ENCODE measurements around the gene PMAIP1.

Gene PMAIP1

DNA sequence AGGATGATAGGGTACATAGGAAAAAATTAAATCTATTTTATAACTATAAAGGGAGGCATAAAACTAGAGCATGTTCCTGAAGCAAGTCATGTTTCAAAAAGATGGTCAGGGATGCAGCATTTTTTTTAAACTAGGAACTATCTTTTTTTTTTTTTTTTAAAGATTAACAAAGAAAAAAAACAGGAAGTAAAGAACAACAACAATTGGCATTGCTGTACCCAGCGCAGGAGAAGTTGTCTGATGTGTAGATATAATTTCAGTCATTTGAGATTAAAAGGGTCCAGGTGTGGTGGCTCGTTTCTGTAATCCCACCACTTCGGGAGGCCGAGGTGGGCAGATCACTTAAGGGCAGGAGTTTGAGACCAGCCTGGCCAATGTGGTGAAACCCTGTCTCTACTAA, 41.5 kb downstream of the PMAIP1 start:
- DNase-seq (ENCODE audit: low read depth): no peak

DNA sequence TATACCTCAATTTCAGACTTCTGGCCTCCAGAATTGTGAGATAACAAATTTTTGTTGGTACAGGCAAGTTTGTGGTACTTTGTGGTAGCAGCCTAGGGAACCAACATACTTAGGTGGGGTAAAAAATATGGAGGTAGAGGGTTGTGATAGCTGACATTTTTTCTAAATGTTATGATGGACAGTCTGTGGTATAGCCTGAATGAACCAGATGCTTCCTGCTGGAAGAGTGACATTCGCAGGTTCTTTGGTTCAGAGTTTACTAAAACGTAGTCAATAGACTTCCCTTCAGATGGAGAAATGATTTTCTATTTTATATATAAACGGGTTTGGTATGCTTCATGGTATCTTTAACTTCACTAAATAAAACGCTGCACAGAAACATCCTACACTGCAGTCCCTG, 42.8 kb downstream of the PMAIP1 start:
- DNase-seq (ENCODE audit: low read depth): no peak
- TF ChIP-seq, protein P1, sequence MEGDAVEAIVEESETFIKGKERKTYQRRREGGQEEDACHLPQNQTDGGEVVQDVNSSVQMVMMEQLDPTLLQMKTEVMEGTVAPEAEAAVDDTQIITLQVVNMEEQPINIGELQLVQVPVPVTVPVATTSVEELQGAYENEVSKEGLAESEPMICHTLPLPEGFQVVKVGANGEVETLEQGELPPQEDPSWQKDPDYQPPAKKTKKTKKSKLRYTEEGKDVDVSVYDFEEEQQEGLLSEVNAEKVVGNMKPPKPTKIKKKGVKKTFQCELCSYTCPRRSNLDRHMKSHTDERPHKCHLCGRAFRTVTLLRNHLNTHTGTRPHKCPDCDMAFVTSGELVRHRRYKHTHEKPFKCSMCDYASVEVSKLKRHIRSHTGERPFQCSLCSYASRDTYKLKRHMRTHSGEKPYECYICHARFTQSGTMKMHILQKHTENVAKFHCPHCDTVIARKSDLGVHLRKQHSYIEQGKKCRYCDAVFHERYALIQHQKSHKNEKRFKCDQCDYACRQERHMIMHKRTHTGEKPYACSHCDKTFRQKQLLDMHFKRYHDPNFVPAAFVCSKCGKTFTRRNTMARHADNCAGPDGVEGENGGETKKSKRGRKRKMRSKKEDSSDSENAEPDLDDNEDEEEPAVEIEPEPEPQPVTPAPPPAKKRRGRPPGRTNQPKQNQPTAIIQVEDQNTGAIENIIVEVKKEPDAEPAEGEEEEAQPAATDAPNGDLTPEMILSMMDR (conservative IDR thresholded peaks at IDR 0.05; ENCODE audit: low read depth, low read length): no peak
- H3K4me3 ChIP-seq (ENCODE audit: low read length): no peak overlapping the region

More for the DNA sequence above, 41.5 kb downstream of the PMAIP1 start:
- H3K4me3 ChIP-seq (ENCODE audit: low read length): no peak overlapping the region
- TF ChIP-seq, protein P1 (conservative IDR thresholded peaks at IDR 0.05; ENCODE audit: low read depth, low read length): no peak

GRCh38 chr18:59945544-59945943, 45.7 kb downstream of the PMAIP1 start:
- no peak for DNase-seq (ENCODE audit: low read depth)
- no peak overlapping the region for H3K4me3 ChIP-seq (ENCODE audit: low read length)
- TF ChIP-seq, protein P1 (conservative IDR thresholded peaks at IDR 0.05; ENCODE audit: low read depth, low read length): no peak

DNA sequence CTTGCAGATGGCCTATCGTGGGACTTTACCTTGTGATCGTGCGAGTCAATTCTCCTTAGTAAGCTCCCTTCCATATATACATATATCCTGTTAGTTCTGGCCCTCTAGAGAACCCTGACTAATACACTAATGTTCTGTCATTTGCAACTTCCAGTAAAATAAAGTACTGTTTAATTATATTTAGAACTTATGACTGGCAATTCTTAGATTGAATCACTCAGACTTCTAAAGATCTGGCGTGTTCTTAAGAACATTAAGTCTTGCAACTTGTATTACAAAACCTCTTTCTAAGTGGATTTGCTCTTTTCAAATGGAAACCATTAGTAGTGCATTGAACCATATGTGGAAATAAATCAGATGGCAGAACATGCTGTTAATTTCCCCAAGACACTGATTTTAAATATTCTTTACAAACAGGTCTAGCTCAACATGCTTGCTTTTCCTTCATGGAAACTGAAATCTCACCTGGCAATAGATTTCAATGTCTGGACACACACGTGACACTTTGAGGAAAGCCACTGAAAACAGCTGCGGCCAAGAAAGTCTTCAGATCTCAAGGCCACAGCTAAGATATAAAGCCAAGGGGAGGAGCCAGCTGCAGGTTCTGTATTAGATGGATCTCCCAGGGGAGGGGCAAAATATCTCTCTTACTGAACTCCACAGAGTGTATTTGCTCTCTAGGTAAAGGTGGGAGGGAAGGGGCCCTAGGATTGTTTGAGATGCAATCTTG, 50.6 kb downstream of the PMAIP1 start:
- TF ChIP-seq, protein P1 (conservative IDR thresholded peaks at IDR 0.05; ENCODE audit: low read depth, low read length): no peak
- peak; percentile 52 for DNase-seq (ENCODE audit: low read depth)
- no peak overlapping the region for H3K4me3 ChIP-seq (ENCODE audit: low read length)

DNA sequence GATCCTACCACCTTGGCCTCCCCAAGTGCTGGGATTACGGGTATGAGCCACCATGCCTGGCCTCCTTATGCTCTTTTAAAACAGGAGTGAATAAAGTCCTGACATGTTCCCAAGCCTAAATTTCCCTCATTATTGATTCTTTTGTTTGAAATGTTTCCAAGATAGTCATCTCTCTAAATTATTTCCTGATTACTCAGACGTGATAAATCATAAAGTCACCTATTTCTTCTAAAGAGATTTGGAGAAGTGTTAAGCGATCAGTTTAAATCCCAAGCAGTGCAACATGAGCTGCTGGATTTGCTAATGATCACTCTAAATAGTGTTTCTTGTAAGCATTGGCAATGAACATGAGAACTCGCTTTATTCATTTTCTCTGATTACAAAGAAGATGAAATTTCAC, 51.8 kb downstream of the PMAIP1 start:
- H3K4me3 ChIP-seq (ENCODE audit: low read length): no peak overlapping the region
- TF ChIP-seq, protein P1 (conservative IDR thresholded peaks at IDR 0.05; ENCODE audit: low read depth, low read length): no peak
- DNase-seq (ENCODE audit: low read depth): no peak

DNA sequence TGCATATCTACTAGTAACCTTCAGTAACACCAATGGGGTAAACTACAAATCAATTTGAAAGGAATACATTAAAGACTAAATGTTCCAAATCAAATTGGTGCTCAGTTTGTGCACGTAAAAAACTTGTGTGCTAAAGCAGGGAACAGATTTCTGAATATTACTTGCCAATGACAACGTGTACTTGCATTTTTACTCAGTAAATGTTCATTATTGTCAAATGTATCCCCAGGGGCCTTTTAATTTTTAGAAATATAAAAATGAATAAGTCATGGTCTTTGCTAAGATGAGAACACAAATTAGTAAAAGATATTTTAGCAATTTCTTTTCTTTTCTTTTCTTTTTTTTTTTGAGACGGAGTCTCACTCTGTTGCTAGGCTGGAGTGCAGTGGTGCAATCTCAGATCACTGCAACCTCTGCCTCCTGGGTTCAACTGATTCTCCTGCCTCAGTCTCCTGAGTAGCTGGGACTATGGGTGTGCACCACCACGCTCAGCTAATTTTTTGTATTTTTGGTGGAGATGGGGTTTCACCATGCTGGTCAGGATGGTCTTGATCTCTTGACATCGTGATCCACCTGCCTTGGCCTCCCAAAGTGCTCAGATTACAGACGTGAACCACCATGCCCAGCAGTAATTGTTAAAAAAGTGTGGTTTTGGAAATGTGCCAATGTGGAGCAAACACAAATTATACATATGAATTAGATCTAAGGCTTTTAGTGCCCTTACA, 52.6 kb downstream of the PMAIP1 start:
- no peak overlapping the region for H3K4me3 ChIP-seq (ENCODE audit: low read length)
- TF ChIP-seq, protein P1 (conservative IDR thresholded peaks at IDR 0.05; ENCODE audit: low read depth, low read length): no peak
- DNase-seq (ENCODE audit: low read depth): no peak
